GM18858 (cell line): Measurements from ENCODE around the gene SNAP25.

ENCODE experiments used
- ATAC-seq: cut with Tn5 transposase; IDR thresholded peaks from one replicate; pipeline ENCODE4 v1.9.1; 2021; ENCODE audit not compliant: unreplicated experiment

SNAP25 gene

DNA sequence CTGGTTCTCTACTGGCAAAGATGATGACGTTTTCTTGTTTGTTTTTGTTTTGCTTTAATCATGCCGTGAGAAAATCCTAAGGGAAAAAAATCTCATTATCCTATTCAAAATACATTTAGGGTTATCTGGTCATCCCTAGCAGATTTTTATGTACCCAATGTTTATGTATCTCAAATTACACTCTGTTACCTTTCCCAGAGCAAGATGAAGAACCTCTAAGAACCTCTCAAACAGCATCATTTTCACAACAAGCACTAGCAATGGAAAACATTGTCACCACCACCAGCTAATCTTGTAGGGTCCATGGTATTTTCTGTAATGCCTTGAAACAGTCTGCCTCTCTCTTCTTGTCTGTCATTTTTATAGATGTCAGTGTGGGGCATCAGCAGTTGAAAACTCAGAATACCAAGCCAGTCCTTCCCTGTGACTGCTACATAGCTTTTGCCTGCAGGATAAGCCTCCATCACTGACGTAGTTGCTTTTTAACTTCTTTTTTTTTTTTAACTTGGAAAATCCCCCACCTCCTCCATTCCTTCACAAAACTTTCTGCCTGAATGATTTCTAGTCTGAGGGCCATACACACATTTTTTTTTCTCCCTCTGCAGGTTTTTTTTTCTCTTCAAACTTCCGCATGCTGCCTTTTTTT lies 2.4 kb upstream of the SNAP25 start:
- no peak for ATAC-seq

DNA sequence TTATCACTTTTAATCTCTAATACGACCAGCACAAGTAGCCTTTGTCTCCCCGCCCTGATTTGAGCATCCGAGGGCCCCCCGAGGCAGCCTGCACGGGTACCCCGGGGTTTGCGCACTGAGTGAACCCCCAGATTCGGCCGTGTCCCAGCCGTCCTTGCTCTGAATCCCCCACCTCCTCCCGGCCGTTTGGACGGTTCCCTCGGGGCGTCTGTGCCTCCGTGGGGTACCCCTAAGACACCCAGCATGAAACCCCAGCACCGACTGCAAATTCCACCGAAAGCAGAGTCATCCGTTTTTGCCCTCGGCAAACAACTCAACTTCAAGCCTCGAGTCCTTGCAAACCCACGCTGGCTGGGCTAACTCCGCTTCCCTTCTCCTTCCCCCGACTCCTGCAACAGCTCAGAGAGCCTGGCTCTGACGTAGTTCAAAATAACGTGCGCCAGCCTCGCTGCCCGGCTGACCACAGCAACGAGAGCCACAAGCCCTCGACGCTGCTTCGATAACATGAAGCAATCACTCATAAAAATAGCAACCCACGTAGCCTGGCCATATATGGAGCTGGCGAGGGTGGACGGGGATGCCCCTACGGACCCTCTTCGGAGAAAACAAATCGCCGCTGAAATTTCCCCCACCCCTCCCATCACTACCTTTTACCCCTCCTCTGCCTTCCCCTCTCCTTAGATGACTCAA lies 764 bp upstream of the SNAP25 start:
- no peak for ATAC-seq

DNA sequence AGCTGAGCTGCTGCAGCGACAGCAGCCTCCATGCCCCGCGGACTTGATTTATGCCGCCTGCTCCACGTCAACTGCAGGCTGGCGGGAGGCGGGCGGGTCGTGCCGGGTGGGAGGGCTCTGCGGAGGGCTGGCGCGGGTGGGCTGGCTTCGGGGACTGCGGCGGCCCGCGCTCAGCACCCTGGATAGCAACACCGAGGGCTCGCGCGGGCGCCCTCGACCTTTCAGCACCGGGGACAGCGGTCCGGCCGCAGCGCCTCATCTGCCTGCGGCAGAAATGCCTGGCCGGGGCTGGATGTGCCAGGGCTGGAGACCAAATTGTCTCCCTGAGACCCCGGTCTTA lies 792 bp downstream of the SNAP25 start:
- ATAC-seq, result peak; percentile 59

DNA sequence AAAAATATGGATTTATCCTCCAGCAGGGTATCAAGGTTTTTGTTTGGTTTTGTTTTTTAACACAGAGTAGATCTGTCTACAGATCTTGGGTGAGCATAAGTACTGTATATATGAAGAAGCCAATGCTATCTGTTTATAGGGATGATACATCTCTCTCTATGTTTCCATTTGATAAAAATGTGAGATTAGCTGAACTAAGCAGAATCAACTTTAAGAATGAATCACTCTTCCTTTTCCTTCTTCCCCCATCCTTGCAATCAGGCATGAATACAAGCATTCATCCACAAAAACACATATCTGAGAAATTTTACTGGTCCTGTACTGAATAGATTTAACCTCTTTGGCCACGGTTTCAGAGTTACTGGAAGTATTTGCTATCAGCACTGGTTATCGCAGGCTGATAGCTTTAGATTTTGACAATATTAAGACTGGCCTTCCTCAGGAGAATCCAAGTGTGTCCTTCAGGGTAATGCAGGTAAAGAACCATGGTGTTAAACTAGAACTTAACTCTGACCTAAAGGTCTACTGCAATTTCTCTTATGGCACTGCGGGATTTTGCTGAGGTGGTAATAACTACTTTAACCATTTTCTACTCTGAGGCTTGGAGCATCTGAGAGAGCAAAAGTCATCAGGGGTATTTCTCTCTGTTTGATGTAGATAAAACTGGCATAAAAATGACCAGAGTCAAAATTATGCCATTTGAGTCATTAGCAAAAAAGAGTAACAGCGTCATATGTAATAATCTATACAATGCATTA lies 1.5 kb downstream of the SNAP25 start:
- ATAC-seq, result no peak

DNA sequence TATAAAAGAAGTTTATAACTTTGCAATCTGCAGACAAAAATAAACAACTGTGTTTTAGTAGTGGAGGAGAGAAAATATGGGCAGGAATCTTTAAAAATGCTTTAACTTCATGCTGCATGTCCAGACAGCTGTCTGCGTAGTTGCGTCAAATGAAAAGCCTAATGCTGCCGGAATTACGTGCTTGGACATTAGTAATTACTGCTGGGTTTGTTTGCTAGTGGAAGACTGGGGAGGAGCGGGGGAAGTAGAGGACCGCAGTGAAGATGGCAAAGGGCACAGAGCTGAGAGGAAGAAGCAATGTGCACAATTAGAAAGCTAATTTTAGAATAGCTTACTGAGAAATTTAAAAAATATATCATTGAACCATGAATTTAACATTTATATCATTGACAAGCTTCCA lies 2.4 kb downstream of the SNAP25 start:
- no peak for ATAC-seq

DNA sequence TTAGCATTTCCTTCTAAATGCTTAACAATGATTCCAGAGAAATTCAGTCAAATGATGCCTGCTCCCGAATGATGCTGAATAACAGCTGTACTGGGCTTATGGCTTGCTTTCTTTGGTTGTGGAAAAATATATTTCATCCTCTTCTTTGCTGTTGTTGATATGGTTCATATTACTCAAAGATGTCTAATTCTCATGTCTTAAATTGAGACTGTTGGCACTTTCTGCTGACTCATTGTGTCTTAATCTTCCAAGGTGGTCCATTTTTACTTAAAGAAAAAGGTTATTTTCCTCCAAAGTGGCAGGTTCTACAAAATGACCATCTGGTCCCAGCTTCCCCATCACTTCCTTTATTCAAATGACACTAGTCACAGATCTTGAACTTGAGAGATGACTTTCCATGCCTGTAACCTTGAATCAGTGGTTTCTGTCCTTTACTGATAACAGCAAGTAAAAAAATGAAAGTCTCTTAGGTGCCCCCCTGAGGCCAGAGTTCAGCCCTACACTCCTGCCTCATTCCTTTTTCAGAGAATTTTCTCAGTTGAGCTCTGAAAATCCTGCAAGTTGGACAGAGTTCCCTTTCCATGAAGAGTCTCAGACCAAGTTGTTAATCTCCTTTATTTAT lies 6.9 kb downstream of the SNAP25 start:
- no peak for ATAC-seq

DNA sequence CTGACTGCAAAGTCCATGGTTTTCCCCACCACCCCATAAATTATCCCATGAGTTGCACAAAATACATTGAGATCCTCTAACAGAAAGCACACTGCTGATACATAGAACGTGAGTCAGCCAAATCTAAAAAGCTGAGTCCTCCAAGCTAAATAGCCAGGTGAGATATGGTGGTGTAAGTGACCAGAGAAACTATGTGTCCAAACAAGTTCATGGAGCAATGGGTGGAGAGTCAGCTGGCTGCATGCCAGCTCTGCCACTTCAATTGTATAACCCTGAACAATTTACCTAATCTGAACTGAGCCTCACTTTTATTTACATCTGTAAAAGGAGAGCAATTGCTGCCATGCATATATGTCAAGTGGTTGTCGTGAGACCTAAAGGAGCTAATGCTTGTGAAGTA lies 9.7 kb downstream of the SNAP25 start:
- ATAC-seq, result no peak

DNA sequence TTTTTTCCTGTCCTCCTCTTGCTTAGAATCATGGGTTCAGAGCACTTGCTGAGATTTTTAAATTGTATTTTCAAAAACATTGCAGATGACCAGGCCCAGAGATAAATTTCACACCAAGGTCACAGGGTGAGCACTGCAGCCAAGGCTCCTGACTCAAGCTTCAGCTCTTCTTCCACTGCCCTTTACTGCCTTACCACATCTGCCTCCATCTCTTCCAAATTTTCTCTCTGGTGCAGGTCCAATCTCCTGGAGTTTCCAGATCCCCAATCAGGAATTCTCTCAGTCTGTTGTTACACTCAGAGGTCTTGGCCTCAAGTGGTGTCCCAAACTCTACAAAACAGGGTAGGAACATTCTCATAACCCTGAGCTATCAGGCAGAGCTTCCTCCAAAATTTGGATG lies 12.7 kb downstream of the SNAP25 start:
- ATAC-seq, result no peak

DNA sequence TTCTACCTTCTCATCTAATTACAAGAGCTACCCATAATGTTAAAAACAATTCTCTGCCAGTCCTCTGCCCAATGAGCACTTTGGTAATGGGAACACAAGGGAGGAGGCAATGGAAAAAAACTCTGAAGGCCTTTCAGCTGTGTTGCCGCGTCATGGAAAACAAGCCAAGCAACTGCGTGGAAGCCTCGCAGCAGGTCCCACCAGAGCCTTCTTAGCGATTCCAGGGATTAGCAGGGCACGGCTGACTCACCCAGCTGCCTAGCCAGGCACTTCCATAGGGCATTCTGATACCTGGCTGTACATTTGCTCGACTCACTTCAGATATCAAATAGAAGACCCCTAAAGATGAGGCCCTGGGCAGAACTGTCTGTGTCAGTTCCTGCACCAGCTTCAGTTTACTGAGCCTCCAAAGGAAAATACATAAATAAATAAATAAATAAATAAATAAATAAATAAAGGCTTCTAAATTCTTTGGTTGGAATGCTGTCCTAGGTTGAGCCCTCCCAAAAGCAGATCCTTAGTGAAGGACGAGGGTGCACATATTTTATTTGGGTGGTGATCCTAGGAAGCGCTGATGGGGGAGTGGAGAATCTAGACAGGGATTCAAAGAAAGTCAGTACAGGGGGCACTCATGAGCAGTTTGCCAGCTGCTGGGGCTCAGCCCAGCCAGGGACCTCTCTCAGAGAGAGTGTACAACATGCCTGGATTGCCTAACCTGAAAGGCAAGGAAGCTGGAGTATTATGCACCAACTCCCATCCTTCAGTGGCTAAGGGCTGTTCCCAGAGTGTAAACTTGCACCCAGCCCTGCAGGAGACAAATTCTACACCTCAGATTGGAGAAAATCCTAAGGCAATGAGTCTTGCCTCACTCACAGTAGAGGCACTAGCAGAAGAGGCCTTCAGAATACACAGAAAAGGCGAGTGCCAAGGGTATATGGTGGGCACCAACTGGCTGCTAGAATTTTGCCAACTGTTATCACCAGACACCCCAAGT lies 18.2 kb downstream of the SNAP25 start:
- no peak for ATAC-seq

DNA sequence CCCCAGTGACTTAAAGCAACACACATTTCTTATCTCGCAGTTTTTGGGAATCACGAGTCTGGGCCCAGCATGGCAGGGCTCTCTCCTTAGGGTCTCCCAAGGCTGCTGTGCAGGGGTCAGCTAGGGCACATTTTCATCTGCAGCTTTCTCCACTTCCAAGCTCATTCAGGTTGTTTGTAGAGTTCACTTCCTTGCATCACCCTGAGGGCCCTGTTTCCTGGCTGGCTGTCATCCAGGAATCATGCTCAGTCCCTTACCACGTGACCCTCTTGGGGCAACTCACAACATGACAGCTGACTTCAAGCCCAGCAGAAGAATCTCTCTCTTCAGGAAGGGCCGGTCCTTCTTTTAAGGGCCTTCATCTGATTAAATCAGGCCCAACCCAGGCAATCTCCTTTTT lies 21.3 kb downstream of the SNAP25 start:
- ATAC-seq, result no peak

DNA sequence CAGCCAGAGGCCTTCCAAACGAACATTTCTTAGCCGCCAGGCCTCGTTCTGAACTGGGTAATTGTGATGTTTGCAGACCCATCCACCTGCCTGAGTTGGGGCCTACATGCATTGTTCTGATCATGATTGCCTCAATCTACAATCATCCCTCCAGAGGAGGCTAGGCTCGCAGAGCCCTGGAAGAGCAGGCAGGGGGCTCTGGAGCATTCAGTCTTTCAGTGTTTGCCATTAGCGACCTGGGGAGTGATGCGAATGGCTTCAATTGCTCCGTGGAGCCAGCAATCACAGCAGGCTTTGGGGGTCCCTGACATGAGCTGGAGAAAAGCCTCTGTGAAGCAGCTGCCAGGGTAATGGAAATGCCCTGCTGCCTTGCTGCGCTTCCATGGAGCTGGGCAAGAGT lies 22.0 kb downstream of the SNAP25 start:
- ATAC-seq, result no peak

DNA sequence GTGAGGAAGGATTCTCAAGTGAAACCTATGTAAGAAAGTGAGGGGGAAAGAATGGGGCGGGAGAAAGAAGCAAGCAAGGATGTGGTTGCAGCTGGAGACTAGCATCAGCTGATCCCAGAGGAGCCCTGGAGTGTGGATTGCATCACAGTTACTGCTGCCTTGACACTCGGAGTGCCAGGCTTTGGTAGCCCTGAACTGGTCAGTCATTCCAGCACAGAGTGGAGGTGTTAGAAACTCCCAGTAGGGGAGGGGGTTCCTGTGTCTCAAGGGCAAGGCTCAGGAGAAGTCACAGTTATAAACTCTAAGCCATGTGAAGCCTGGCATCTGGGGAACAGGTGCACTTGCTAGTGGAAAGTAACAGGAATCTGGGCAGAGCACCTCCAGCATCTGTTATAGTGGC lies 23.5 kb downstream of the SNAP25 start:
- ATAC-seq, result no peak

DNA sequence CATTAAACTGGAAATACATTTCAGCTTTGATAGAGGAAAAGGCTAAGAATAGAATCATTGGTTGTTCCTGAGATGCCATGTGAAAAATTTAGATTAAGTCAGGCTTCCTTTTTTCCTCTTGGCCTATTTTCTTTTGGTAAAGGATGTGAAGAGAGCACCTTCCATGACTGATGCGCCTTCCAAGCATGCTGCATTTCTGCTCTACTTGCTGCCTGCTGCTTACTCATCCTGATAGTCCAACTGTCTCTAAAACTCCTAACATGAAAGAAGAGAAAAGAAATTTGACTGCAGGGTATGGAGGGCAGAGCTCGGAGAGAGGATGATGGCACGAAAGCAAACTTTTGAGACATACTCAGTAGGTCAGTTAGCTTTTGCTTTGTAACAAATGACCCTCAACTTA lies 28.8 kb downstream of the SNAP25 start:
- no peak for ATAC-seq

DNA sequence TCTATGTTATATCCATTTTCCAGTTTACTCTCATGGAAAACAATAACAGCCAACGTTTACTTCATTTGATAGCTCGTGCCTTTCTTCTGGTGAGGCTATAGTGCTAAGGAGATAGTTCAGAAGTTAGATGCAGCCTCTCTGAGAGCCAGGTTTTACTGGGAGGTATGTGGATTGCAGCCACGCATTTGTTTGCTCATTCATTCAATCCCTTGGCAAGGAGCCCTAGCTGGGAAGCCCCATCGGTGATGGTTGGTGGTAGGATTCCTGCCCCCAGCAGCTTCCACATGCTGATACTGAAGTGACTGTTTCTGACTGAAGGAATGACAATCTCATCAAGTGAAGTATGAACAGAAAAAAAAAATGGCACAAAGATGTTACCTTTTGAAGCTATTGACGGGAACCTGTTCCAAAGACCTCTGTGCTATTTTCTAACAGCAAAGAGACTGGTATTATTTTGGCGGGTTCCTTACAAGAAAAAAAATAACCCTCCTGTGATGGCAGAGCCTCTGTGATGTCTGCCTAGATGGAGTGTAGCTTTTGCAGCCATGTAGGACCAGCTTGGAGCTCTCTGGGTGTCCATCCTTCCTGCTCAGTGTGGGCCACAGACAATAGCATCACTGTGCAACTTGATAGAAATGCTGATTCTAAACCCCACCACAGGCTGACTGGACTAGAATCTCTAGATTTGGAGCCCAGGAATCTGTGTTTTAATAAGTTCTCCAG lies 30.6 kb downstream of the SNAP25 start:
- no peak for ATAC-seq

DNA sequence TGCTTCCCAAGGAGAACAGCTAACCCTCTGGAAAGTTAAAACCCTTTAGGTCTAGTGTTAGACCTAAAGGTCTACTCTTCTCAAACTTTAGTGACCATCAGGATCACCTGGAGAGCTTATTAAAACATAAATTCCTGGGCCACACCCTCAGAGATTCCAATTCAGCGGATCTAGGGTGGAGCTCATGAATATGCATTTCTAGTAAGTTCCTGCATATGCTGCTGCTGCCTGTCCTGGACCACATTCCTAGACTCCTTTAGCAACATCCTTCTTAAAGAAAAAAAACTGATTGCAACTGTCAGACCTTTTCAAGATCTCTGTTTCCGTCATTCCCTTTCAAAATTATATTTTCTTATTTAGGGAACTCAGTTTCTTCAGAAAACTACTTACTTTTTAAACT lies 31.2 kb downstream of the SNAP25 start:
- no peak for ATAC-seq

DNA sequence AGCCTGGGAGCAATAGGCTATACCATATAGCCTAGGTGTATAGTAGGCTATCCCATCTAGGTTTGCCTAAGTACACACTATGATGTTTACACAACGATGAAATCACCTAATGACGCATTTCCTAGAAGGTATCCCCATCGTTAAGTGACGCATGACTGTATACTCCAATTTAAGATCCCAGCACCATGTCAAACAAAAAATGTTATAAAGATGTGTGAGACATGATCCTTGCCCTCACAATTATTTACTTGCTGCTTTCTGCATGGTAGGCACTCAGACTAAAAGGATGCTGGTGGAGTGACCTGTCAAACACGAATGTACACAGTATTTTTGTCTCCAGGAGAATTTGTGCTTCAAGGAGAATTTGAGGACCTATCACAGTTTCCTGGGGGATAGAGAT lies 32.3 kb downstream of the SNAP25 start:
- no peak for ATAC-seq

DNA sequence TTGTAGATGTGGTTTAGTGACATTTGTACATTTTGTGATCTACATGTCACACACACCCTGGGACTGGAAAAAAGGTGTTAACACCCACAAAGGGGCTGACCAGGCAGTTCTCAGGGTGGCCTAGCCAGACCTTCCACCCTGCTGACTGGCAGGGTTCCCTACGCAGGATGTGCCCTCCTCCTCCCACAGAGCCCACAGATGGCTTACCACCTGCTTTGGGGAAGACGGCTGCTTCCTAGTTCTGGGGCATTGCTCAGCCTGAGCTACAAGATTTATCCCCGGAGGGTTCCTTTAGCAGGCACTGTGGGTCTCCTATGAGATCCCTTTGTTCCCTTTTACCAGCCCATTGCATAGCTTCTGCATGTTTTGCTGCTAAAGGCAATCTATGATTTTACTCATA lies 35.1 kb downstream of the SNAP25 start:
- ATAC-seq, result no peak

DNA sequence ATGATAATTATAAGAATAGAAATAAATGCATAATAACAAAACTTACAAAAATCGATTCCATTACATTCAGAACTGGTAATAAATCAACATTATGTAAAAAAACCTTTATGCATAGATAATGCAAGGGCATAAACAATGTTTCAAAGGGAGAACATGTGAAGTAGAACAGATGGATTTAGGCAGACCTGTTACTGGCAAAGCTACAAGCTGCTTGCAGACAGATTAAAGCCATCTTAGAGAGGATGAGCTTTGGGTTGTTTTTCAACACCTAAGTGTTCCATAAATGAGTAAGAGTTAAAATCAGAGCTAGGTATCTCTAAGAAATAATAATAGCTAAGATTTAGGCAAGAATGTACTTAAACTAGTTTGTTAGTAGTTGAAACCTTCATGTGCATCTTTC lies 37.2 kb downstream of the SNAP25 start:
- no peak for ATAC-seq

DNA sequence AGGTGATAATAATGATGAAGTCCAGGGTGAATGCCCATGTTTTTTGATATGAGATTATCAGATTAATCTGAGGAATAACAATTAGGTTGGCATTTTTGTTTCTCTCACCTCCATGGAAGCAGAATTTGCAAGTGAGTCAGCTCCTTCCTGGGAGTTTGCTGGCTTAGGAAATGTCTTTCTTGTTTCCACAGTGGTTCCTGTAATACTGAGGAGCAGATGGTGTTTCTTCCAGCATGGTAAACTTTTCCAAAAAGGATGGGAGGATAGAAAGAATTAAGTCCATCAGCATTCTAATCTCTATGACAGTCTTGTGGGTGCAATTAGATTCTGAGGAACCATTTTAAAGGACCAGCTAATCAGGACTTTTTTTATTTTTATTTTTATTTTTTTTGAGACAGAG lies 40.5 kb downstream of the SNAP25 start:
- ATAC-seq, result no peak

DNA sequence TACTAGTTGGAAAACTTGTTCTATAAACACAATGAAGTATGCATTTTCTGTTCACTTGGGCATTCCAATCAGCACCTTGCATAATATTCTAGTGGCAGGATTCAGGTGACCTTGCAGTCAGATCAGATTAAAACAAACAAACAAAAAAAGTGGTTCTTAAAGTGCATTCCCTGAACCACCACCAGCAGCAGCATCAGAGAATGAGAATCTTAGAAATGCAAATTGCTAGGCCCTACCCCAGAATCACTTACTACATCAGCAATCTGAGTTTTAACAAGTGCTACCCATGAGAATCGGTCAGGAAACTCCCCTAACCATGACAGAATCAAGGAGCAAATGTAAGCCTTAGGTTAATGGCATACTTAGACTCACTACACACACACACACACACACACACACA lies 41.7 kb downstream of the SNAP25 start:
- ATAC-seq, result no peak
